Activated CD4-positive, CD25-positive, alpha-beta regulatory T cell (primary cell): Measurements from ENCODE around the gene GNPTAB.
A peak's percentile ranks its signal among the peaks of the same experiment; 100 is the strongest.
"Not testable (repeated sequence)": the region's sequence is repeated elsewhere in the genome, so short reads cannot be mapped to it uniquely, and the experiment has no call there.

ENCODE experiments used
- DNase-seq, 4 experiments: peaks; one replicate each; lab custom pipeline; 2025; lab: John Stamatoyannopoulos, UW

The GNPTAB gene

DNA sequence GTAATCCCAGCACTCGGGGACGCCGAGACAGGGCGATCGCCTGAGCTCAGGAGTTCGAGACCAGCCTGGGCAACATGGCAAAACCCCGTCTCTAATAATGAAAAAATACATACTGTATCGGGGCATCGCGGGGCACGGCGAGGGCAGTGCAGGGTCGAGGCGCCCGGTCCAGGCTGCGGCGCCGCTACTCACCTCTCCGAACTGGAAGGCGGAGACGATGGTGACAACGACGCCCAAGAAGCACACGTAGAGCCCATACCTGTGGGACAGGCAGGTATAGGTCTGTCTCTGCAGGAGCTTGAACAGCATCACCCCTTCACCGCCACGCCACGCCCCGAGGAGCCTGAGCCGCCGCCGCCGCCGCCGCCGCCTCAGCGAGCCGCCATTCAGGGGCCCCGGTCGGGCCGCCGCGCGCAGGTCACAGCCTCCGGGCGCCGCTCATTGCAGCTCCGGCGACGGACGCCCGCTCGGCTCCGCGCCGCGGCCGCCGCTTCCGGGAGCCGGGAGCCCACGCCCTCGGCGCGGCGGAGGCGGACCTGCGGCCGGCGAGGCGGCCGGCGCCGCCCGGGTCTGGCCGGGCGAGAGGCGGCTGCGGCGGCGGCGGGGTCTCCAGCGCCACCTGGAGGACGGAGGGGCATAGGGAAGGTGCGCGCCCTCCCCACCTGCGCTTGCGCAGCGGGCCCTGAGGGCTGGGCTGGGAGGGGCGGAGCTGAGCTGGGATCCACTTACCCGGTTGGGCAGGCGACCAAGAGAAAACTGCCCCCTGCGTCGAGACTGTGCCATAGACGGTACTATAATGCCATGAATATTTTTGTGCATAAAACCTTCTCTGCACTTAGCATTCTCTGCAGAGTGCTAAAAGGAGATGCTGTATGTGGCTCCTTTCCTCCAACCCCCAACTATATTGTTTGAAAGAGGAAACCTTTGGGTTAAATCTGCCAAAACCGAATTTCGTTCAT is at the start of gene GNPTAB:
Gene GNPTAB, minus strand, starts transcription at position 593 of the 959 bp plus-strand sequence. Its CDS starts 284 bp downstream, at position 309.
- DNase-seq, result peak; percentile 86 to 92 (median 91)

- DNase-seq, result no peak
These were observed 47.6 kb upstream of the GNPTAB start for GRCh38 chr12:101878243-101878821.

- no peak for DNase-seq
These were observed 47.1 kb upstream of the GNPTAB start for GRCh38 chr12:101877806-101878242.

DNA sequence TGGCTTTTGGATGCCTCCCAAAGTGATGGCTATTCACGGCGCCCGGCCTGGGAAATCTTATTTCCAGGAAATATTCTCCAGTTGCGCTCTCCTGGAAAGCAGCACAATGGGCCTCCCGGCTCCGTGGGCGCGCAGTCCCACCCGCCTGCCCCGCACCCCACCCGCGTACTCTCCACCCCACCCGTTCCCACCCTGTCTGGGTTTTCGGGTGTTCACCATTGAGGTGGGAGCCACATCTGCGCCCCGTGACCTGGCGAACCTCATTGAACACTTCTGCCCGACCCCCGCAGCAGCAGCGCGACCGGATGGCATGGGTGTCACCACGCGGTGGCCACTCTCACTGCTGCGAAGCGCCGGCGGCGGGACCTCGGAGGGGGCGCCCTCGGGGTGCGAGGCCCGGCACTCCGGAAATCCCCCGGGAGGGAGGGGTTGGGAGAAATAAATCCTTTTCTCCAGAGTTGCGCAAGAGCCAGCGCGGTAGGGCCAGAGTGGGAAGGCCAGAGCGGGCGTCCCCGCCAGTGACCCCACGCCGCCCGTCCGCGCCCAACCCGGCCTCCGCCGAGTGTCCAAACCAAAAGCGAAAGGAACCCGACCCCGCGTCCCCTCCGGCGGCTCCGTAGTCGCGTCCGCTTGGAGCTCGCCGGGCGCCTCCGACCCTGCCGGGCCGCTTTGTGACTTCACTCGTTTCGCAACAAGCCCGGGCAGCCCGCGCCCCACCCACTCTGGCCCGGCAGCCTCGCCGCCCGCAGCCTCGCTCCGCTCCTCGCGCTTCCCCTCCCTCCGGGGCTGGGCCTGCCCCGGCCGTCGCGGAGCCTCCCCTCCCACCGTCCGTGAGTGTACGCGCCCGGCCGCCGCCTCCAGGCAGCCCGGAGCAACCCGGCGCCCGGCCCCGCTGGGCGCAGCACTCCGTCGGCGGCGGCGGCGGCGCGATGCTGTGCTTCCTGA is 46.4 kb upstream of the GNPTAB start, which contains the start of gene DRAM1:
Gene DRAM1, plus strand, starts transcription at position 720 of the 945 bp plus-strand sequence. Its CDS starts 210 bp downstream, at position 930.
- DNase-seq, result peak; percentile 45 to 60 (median 47)

DNA sequence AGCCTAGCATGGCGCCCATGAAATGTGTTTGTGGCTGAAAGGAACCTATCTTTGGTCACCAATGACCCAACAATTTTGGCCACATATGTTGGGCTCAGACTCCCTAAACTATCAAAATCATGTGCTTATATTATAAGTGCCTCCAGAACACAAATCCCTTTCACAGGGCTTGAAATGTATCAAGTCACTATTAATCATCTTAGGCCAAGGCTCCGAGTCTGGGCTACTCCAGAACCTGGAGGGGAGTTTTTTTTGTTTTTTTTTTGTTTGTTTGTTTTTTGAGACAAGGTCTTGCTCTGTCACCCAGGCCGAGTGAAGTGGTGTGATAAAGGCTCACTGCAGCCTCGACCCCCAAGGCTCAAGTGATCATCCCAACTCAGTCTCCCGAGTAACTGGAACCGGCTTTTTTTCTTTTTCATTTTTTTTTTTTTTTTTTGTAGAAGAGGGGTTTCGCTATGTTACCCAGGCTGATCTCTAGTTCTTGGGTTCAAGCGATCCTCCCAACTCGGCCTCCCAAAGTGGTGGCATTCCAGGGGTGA is 45.6 kb upstream of the GNPTAB start:
- DNase-seq, result no peak

- no peak for DNase-seq
These were observed 44.4 kb upstream of the GNPTAB start for GRCh38 chr12:101875162-101875561.

GRCh38 chr12:101870925-101871324 is 40.2 kb upstream of the GNPTAB start:
- no peak for DNase-seq

GRCh38 chr12:101867619-101868018 is 36.9 kb upstream of the GNPTAB start:
- DNase-seq, result not testable (repeated sequence)

DNA sequence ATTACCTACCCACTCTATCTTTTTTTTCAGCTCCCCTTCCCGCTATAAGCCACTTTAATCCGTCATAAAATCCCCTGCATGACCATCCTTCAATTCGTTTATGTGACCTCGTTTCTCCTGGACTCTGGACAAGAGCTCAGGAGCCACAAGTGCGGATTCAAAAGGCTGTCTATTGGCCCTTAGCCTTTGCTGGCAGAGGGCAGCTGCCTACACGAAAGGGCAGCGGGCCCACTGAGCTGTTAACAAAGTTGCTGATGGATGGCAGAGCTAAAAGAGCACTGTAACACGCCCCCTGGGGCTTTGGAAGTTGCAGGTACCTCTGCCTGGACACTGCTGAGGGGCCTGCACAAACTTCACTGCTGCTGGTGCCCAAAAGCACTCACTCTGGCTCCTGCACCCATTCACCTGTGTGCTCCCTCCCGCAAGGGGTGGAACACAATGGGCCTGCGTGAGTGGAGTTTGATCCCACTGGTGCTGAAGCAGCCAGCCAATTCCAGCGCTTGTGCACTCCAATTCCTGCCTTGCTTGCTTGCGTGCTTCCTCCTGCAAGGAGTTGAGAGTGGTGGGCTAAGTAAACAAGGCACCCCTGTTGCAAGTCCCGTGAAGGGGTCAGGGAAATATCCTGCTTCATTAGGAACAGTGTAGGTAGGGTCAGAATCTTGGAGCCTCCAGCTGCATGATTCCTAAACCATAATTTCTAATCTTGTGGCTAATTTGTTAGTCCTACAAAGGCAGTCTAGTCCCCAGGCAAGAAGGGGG is 36.0 kb upstream of the GNPTAB start:
- no peak for DNase-seq

GRCh38 chr12:101863981-101864380 is 33.2 kb upstream of the GNPTAB start:
- DNase-seq, result no peak

DNA sequence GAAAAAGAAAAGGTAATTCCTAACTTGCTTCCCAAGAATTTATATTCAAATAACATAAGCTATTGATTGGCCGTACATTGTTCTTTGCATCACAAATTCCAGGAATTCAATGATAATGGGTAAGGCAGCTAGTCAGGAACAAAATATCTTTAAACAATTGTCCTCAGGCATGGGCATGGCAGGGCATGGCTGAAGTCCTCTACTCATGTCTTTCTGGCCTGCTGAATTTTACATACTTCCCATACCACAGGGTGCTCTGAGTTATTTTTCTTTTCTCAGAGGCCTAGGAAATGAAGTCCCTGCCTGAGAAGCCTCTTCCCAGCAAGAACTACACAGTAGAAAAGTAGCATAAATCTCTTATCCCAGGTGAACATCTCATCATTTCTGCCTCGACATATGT is 31.5 kb upstream of the GNPTAB start:
- no peak for DNase-seq

GRCh38 chr12:101861688-101862087 is 30.9 kb upstream of the GNPTAB start:
- DNase-seq, result not testable (repeated sequence)

DNA sequence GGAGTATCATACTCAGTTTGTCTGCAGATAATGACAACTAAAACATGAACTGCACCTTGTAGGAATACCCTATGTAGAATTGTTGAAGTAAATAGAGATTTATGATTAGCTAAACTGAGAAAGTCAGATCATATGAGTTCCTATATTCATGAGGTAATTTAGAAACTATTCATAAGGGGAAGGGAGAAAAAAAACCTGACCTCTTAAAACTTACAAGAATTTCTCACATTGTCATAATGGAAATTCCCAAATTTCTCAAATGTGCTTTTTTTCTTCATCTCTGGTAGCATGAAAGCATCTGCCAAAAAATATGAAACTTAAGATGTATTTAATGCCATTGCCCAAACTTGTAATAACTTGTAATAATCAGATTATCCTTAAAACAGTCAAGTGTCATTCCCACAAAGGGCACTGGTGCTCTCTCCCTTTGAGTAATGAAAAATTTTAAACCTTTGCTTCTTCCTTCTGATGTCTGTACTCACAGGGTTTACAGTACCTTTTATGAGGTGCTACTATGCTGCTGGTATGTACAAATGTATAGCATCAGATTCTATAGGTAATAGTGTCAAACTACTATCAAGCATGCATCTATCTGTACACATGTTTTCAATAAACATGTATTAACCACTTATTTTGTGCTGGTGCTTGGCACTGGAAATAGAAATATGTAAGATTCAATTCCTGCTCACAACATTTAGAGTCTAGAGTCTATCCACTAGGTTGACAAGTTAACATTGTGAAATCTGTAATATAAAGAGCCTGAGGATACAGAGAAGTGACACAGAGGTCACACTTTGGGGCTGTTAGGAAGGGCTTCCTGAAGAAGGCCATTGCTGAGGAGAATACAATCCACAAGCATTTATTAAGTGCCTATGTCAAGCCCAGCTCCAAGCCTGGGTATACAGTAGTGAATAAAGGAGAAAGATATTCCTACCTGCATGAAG is 29.2 kb upstream of the GNPTAB start:
- DNase-seq, result no peak

GRCh38 chr12:101858361-101858760 is 27.6 kb upstream of the GNPTAB start:
- no peak for DNase-seq

DNA sequence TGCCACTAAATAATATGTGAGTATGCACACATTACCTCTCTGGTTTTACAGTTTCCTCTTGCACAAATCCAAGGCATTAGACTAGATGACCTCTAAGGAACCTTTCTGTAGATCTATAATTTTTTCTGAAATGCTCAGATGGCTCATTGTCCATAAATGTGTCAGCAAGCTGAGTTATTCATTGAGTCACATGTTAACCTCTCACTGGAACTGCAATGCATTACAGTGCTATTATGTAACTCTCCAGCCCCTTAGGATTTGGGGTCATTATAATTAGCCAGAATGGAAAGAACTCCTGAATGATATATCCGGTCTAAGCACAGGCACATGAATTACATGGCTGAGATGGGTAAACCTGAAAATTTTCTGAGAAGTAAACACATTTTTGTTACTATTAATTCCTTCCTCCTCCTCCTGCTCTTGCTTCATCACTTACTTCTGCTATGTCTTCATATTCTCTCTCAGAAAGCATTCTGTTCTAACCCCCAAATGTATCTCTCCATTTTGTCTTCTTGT is 26.3 kb upstream of the GNPTAB start:
- no peak for DNase-seq

- DNase-seq, result not testable (repeated sequence)
These were observed 25.9 kb upstream of the GNPTAB start for GRCh38 chr12:101856614-101857013.

DNA sequence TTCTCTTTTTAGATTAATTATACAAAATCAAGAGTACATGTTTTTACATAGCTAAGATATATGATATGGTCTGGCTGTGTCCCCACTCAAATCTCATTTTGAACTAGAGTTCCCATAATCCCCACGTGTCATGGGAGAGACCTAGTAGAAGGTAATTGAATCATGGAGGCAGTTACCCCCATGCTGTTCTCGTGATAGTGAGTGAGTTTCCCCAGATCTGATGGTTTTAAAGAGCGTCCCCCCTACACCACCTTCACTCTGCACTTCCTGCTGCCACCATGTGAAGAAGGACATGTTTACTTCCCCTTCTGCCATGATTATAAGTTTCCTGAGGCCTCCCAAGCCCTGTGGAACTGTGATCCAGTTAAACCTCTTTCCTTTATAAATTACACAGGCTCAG is 25.2 kb upstream of the GNPTAB start:
- no peak for DNase-seq

DNA sequence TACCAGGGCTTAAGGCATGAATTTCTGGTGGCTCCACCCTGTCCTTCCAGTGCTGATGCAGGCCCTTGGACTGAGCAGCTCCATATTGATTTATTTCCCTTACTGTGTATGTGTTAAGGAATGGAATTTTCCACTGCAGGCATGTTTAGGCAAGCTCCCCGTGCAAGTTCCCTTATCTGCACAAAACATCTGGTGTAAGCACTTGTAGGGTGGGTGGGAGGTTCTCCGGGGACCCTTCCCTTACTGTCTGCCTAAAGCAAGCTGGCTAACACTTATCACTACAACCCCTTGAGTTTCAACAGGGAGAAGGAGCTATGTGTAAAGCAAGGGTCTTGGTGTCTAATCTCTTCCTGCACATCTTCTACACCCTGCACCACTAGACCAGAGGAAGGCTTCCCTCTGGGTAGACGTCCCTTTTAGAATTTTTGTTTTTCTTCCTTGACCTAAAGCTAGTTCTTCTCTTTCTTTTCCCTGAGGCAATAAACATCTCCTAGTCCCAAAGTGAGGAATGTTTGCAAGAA is 24.7 kb upstream of the GNPTAB start:
- DNase-seq, result no peak

- no peak for DNase-seq
These were observed 24.0 kb upstream of the GNPTAB start for GRCh38 chr12:101854747-101855146.
